Pancreas (tissue), 10 donors: ENCODE results near the gene TTC3. TPM values are rescaled to one million over a fixed set of nuclear protein-coding genes. Genes with fewer than 3 reads are reported as not detected.

Experiments
- ATAC-seq, 4 donors: fragments of 200-7000 bp; cut with Tn5 transposase; one replicate each; pipeline versions ENCODE4 v1.8.0 to v1.9.1; 2020; ENCODE audit warnings: mild to moderate bottlenecking in 4 of 4, moderate library complexity in 4 of 4
- DNase-seq, 6 donors: peaks; one replicate each; pipeline ENCODE4 v3.0.0-alpha.2; 2020
- FAIRE-seq: peaks from 2 replicates; lab custom pipeline; 2012; peaks lifted over from hg19 to GRCh38; lab: Jason Lieb, UNC
- H3K27ac ChIP-seq, 4 donors: fragments of 200-600 bp; sonication (generic); 1 replicate in 3 of 4; 2 replicates in 1 of 4; pipeline versions ENCODE4 v1.5.0 to v1.8.0; 2020
- H3K27me3 ChIP-seq, 4 donors: fragments of 200-600 bp; one replicate each; pipeline ENCODE4 v1.8.0; 2021
- H3K36me3 ChIP-seq, 3 donors: fragments of 200-600 bp; sonication (generic) in 1 of 3; one replicate each; pipeline versions ENCODE4 v1.5.0 to v1.8.0; 2020 to 2021
- H3K4me1 ChIP-seq, 3 donors: fragments of 200-600 bp; one replicate each; pipeline ENCODE4 v1.8.0; 2021
- H3K4me3 ChIP-seq, 4 donors: fragments of 200-600 bp; sonication (generic) in 2 of 4; one replicate each; pipeline versions ENCODE4 v1.5.0 to v1.8.0; 2020 to 2021
- H3K9me3 ChIP-seq, 4 donors: fragments of 200-600 bp; one replicate each; pipeline ENCODE4 v1.8.0; 2021
- CTCF ChIP-seq, 4 donors: fragments of 200-600 bp; sonication (generic) in 3 of 4; IDR thresholded peaks; one replicate each; pipeline versions ENCODE4 v1.5.0 to v1.8.0; 2021; ENCODE audit warnings: antibody characterized with exemption in 4 of 4
- WGBS, 2 donors: extraction: QIAGEN DNeasy Blood & Tissue Kit; methylation state at CpG; one replicate each; pipeline ENCODE4 v1.1.7; 2013; 5-methylcytosine and 5-hydroxymethylcytosine counted together
- intact Hi-C, 3 donors: fragments of 100-400 bp; cut with DNase I; formaldehyde crosslinking; loops; one replicate each; pipeline versions ENCODE4 v1.11.1 to v1.14.2; 2022
- polyA plus RNA-seq, 2 donors: library from polyadenylated mRNA; stranded (reverse); fragments of 200-250 nt; gene quantifications; one replicate each; pipeline ENCODE4 v1.2.3, GENCODE V29; 2013
- total RNA-seq, 6 donors: library from RNA; stranded (reverse); fragmentation: NEBNext Ultra II Directional in 4 of 6; extraction: Animal tissue kit (Norgen Biotek cat#: 25700) in 4 of 6; gene quantifications; one replicate each; pipeline versions ENCODE4 v1.2.1 to v1.2.4, GENCODE V29; 2021 to 2023
- donor health status: healthy with polysubstance abuse.
- donor health status: DM: no; HTN: no; CAD: no; lungs with moderate emphysema.
- donor health status: DM: no; HTN: no; CAD: no.
- donor health status: control.
- donor health status: control.
- donor health status: Bipolar disorder and iron deficiency.
- donor health status: DM: yes; HTN: yes; CAD: no.
- donor health status: DM: no; HTN: no; CAD: no.
- donor health status: DM: no; HTN: no; CAD: no.
- donor health status: DM: yes; HTN: yes; CAD: no.

Gene TTC3
- total and polyA plus RNA-seq, 8 donors, result 24.6 to 103 (median 62.8) TPM

GRCh38 chr21:37058261-37058660 lies 14.8 kb upstream of the TTC3 start:
- H3K4me1 ChIP-seq, result no peaks in the 10 kb centered on the region
- H3K9me3 ChIP-seq, result no peaks in the 10 kb centered on the region
- ATAC-seq, result no peak
- H3K27ac ChIP-seq, result no peak overlapping the region
- no peak for TF ChIP-seq CTCF (IDR thresholded peaks at IDR 0.05)
- intact Hi-C loops, result no loop called here
- no peak overlapping the region for H3K4me3 ChIP-seq
- no peaks in the 10 kb centered on the region for H3K36me3 ChIP-seq
- DNase-seq, result no peak
- no peak for FAIRE-seq
- WGBS, 2 donors, result 64 to 69% methylated on average over 2 of the region's 2 CpGs
- no peaks in the 10 kb centered on the region for H3K27me3 ChIP-seq

GRCh38 chr21:37059181-37059580 lies 13.9 kb upstream of the TTC3 start:
- TF ChIP-seq CTCF (IDR thresholded peaks at IDR 0.05), result no peak
- no peaks in the 10 kb centered on the region for H3K4me1 ChIP-seq
- FAIRE-seq (no peak), ATAC-seq (no peak), DNase-seq (no peak)
- H3K36me3 ChIP-seq, result no peaks in the 10 kb centered on the region
- intact Hi-C loops, result no loop called here
- H3K4me3 ChIP-seq, result no peak overlapping the region
- WGBS, 2 donors, result 68% methylated on average over 5 of the region's 5 CpGs
- H3K27me3 ChIP-seq, result no peaks in the 10 kb centered on the region
- no peak overlapping the region for H3K27ac ChIP-seq
- H3K9me3 ChIP-seq, result no peaks in the 10 kb centered on the region

GRCh38 chr21:37060296-37060695 lies 12.8 kb upstream of the TTC3 start:
- TF ChIP-seq CTCF (IDR thresholded peaks at IDR 0.05), result no peak
- Histone ChIP-seq H3K9me3 (no peaks in the 10 kb centered on the region), H3K27me3 (no peaks in the 10 kb centered on the region), H3K36me3 (no peaks in the 10 kb centered on the region), H3K4me3 (no peak overlapping the region), H3K27ac (no peak overlapping the region), H3K4me1 (no peaks in the 10 kb centered on the region)
- DNase-seq (peak in 1 of 6 donors; percentile 38), FAIRE-seq (no peak), ATAC-seq (peak; percentile 72 to 93 (median 92))
- 84 to 92% methylated on average over 1 of the region's 1 CpG for WGBS, 2 donors
- intact Hi-C loops, result no loop called here

GRCh38 chr21:37061926-37062592 lies 11.0 kb upstream of the TTC3 start:
- Histone ChIP-seq H3K27ac (no peak overlapping the region), H3K4me1 (no peaks in the 10 kb centered on the region)

More at GRCh38 chr21:37061926-37062592, 11.0 kb upstream of the TTC3 start:
- Histone ChIP-seq H3K4me3 (no peak overlapping the region), H3K36me3 (no peaks in the 10 kb centered on the region), H3K27me3 (no peaks in the 10 kb centered on the region), H3K9me3 (no peaks in the 10 kb centered on the region)
- no peak for DNase-seq
- no peak for FAIRE-seq
- no peak for TF ChIP-seq CTCF (IDR thresholded peaks at IDR 0.05)
- intact Hi-C loops, result no loop called here
- peak in 1 of 4 donors; percentile 11 for ATAC-seq
- WGBS, 2 donors, result 80 to 81% methylated on average over 7 of the region's 7 CpGs
